MG63 (cell line): ENCODE measurements around the gene MYRIP. TPM values are rescaled to one million over a fixed set of nuclear protein-coding genes. Genes with fewer than 3 reads are reported as not detected.

Experiments
- DNase-seq: peaks from one replicate; pipeline ENCODE4 v3.0.0-alpha.2; 2020
- H3K27me3 ChIP-seq: fragments of 250-450 bp; sonication (Bioruptor Pico); 2 replicates; pipeline ENCODE4 v1.5.1; 2020; ENCODE audit warnings: mild to moderate bottlenecking, moderate library complexity
- H3K36me3 ChIP-seq: fragments of 250-450 bp; sonication (Bioruptor Pico); 2 replicates; pipeline ENCODE4 v1.5.1; 2020; ENCODE audit warnings: mild to moderate bottlenecking, moderate library complexity
- H3K4me3 ChIP-seq: fragments of 250-450 bp; sonication (Bioruptor Pico); 2 replicates; pipeline ENCODE4 v1.5.1; 2020; ENCODE audit warnings: mild to moderate bottlenecking, moderate library complexity
- H3K9me3 ChIP-seq: fragments of 250-450 bp; sonication (Bioruptor Pico); 2 replicates; pipeline ENCODE4 v1.5.1; 2020; ENCODE audit warnings: mild to moderate bottlenecking, moderate library complexity
- total RNA-seq: library from RNA; depleted of rRNA; stranded (reverse); fragments of >200 nt; shearing (Covaris generic); gene quantifications from 2 replicates; pipeline ENCODE4 v1.2.3, GENCODE V29; 2014; ENCODE audit warnings: low replicate concordance

Gene MYRIP
- total RNA-seq, 1 experiment from 2014 or later = 2.6 TPM

GRCh38 chr3:40189118-40189517 is 379.7 kb downstream of the MYRIP start:
- Histone ChIP-seq H3K36me3 (no peaks in the 10 kb centered on the region), H3K27me3 (no peaks in the 10 kb centered on the region), H3K4me3 (no peak overlapping the region), H3K9me3 (no peaks in the 10 kb centered on the region)
- DNase-seq = no peak

GRCh38 chr3:40190056-40190455 is 380.6 kb downstream of the MYRIP start:
- no peak for DNase-seq

GRCh38 chr3:40191251-40191650 is 381.8 kb downstream of the MYRIP start:
- no peak overlapping the region for H3K4me3 ChIP-seq

More at GRCh38 chr3:40190056-40190455, 380.6 kb downstream of the MYRIP start:
- H3K27me3 ChIP-seq = no peaks in the 10 kb centered on the region
- H3K4me3 ChIP-seq = no peak overlapping the region
- no peaks in the 10 kb centered on the region for H3K36me3 ChIP-seq
- no peaks in the 10 kb centered on the region for H3K9me3 ChIP-seq

GRCh38 chr3:40191850-40192448 is 382.5 kb downstream of the MYRIP start:
- H3K4me3 ChIP-seq = no peak overlapping the region
- DNase-seq = peak; percentile 14
- H3K36me3 ChIP-seq = no peaks in the 10 kb centered on the region
- no peaks in the 10 kb centered on the region for H3K27me3 ChIP-seq
- no peaks in the 10 kb centered on the region for H3K9me3 ChIP-seq

More at GRCh38 chr3:40191251-40191650, 381.8 kb downstream of the MYRIP start:
- Histone ChIP-seq H3K27me3 (no peaks in the 10 kb centered on the region), H3K9me3 (no peaks in the 10 kb centered on the region), H3K36me3 (no peaks in the 10 kb centered on the region)
- DNase-seq = no peak

GRCh38 chr3:40192628-40193027 is 383.2 kb downstream of the MYRIP start:
- Histone ChIP-seq H3K27me3 (no peaks in the 10 kb centered on the region), H3K36me3 (no peaks in the 10 kb centered on the region), H3K4me3 (no peak overlapping the region), H3K9me3 (no peaks in the 10 kb centered on the region)
- DNase-seq = no peak

- no peaks in the 10 kb centered on the region for H3K9me3 ChIP-seq
- no peaks in the 10 kb centered on the region for H3K36me3 ChIP-seq
- no peak for DNase-seq
- H3K4me3 ChIP-seq = no peak overlapping the region
- H3K27me3 ChIP-seq = no peaks in the 10 kb centered on the region
Measured at GRCh38 chr3:40196966-40197365, 387.6 kb downstream of the MYRIP start.

- no peaks in the 10 kb centered on the region for H3K27me3 ChIP-seq
- H3K36me3 ChIP-seq = no peaks in the 10 kb centered on the region
- no peak overlapping the region for H3K4me3 ChIP-seq
- DNase-seq = no peak
- no peaks in the 10 kb centered on the region for H3K9me3 ChIP-seq
Measured at GRCh38 chr3:40200692-40201316, 391.4 kb downstream of the MYRIP start.

GRCh38 chr3:40201770-40202169 is 392.4 kb downstream of the MYRIP start:
- DNase-seq = no peak

GRCh38 chr3:40206522-40206921 is 397.1 kb downstream of the MYRIP start:
- H3K36me3 ChIP-seq = no peaks in the 10 kb centered on the region
- H3K27me3 ChIP-seq = no peaks in the 10 kb centered on the region
- no peaks in the 10 kb centered on the region for H3K9me3 ChIP-seq
- DNase-seq = no peak
- H3K4me3 ChIP-seq = no peak overlapping the region

More at GRCh38 chr3:40201770-40202169, 392.4 kb downstream of the MYRIP start:
- Histone ChIP-seq H3K9me3 (no peaks in the 10 kb centered on the region), H3K4me3 (no peak overlapping the region), H3K36me3 (no peaks in the 10 kb centered on the region), H3K27me3 (no peaks in the 10 kb centered on the region)

- Histone ChIP-seq H3K4me3 (no peak overlapping the region), H3K27me3 (no peaks in the 10 kb centered on the region), H3K9me3 (no peaks in the 10 kb centered on the region), H3K36me3 (no peaks in the 10 kb centered on the region)
- DNase-seq = no peak
Measured at GRCh38 chr3:40207796-40208195, 398.4 kb downstream of the MYRIP start.

- Histone ChIP-seq H3K9me3 (no peaks in the 10 kb centered on the region), H3K4me3 (no peak overlapping the region), H3K27me3 (no peaks in the 10 kb centered on the region), H3K36me3 (no peaks in the 10 kb centered on the region)
- no peak for DNase-seq
Measured at GRCh38 chr3:40208251-40208650, 398.8 kb downstream of the MYRIP start.

- no peak overlapping the region for H3K4me3 ChIP-seq
- peak; percentile 63 for DNase-seq
- H3K27me3 ChIP-seq = no peaks in the 10 kb centered on the region
- H3K9me3 ChIP-seq = no peaks in the 10 kb centered on the region
- H3K36me3 ChIP-seq = no peaks in the 10 kb centered on the region
Measured at GRCh38 chr3:40211579-40211978, 402.2 kb downstream of the MYRIP start.

GRCh38 chr3:40213556-40213955 is 404.1 kb downstream of the MYRIP start:
- Histone ChIP-seq H3K9me3 (no peaks in the 10 kb centered on the region), H3K4me3 (no peak overlapping the region), H3K36me3 (no peaks in the 10 kb centered on the region), H3K27me3 (no peaks in the 10 kb centered on the region)
- DNase-seq = no peak

GRCh38 chr3:40215015-40215414 is 405.6 kb downstream of the MYRIP start:
- H3K27me3 ChIP-seq = no peaks in the 10 kb centered on the region
- DNase-seq = no peak
- no peak overlapping the region for H3K4me3 ChIP-seq
- H3K36me3 ChIP-seq = no peaks in the 10 kb centered on the region
- no peaks in the 10 kb centered on the region for H3K9me3 ChIP-seq

GRCh38 chr3:40216471-40216870 is 407.1 kb downstream of the MYRIP start:
- H3K36me3 ChIP-seq = no peaks in the 10 kb centered on the region
- no peak for DNase-seq

GRCh38 chr3:40223856-40224255 is 414.4 kb downstream of the MYRIP start:
- Histone ChIP-seq H3K4me3 (no peak overlapping the region), H3K27me3 (no peaks in the 10 kb centered on the region), H3K9me3 (no peaks in the 10 kb centered on the region), H3K36me3 (no peaks in the 10 kb centered on the region)
- DNase-seq = no peak

More at GRCh38 chr3:40216471-40216870, 407.1 kb downstream of the MYRIP start:
- Histone ChIP-seq H3K9me3 (no peaks in the 10 kb centered on the region), H3K4me3 (no peak overlapping the region), H3K27me3 (no peaks in the 10 kb centered on the region)

- Histone ChIP-seq H3K4me3 (no peak overlapping the region), H3K27me3 (no peaks in the 10 kb centered on the region), H3K36me3 (no peaks in the 10 kb centered on the region), H3K9me3 (no peaks in the 10 kb centered on the region)
- no peak for DNase-seq
Measured at GRCh38 chr3:40224796-40225515, 415.5 kb downstream of the MYRIP start.

GRCh38 chr3:40226636-40227035 is 417.2 kb downstream of the MYRIP start:
- no peak overlapping the region for H3K4me3 ChIP-seq
- no peaks in the 10 kb centered on the region for H3K9me3 ChIP-seq
- no peak for DNase-seq
- no peaks in the 10 kb centered on the region for H3K27me3 ChIP-seq
- no peaks in the 10 kb centered on the region for H3K36me3 ChIP-seq
